Left ventricle myocardium inferior (tissue), 1 donor: ENCODE data around the gene RSAD2. TPM values are rescaled to one million over a fixed set of nuclear protein-coding genes. Genes with fewer than 3 reads are reported as not detected.

Experiments
- DNase-seq: peaks from one replicate; pipeline ENCODE4 v3.0.0-alpha.2; 2020
- H3K27ac ChIP-seq: fragments of 200-600 bp; replicated peaks from 2 replicates; pipeline ENCODE4 v1.8.0; 2021
- H3K27me3 ChIP-seq: fragments of 200-600 bp; 2 replicates; pipeline ENCODE4 v1.8.0; 2021; ENCODE audit warnings: low read depth
- H3K36me3 ChIP-seq: fragments of 200-600 bp; 2 replicates; pipeline ENCODE4 v1.8.0; 2021
- H3K4me1 ChIP-seq: fragments of 200-600 bp; 2 replicates; pipeline ENCODE4 v1.8.0; 2021
- H3K4me3 ChIP-seq: fragments of 200-600 bp; 2 replicates; pipeline ENCODE4 v1.8.0; 2021; ENCODE audit warnings: mild to moderate bottlenecking, moderate library complexity
- H3K9me3 ChIP-seq: fragments of 200-600 bp; replicated peaks from 2 replicates; pipeline ENCODE4 v1.8.0; 2021
- intact Hi-C: fragments of 100-400 bp; cut with micrococcal nuclease; formaldehyde crosslinking; loops from one replicate; pipeline ENCODE4 v1.11.0; 2022
- total RNA-seq: library from RNA; stranded (reverse); fragmentation: NEBNext Ultra II Directional; extraction: Animal tissue kit (Norgen Biotek cat#: 25700); gene quantifications from one replicate; pipeline ENCODE4 v1.2.1, GENCODE V29; 2021
- TF ChIP-seq, protein P1 (sequence below): fragments of 200-600 bp; IDR thresholded peaks from 2 replicates; pipeline ENCODE4 v1.8.0; 2021; ENCODE audit warnings: antibody characterized with exemption, mild to moderate bottlenecking, borderline replicate concordance
- donor health status: DM: no; HTN: yes; CAD: no; lungs with severe emphysema.

Gene RSAD2
- total RNA-seq, 1 donor from 2014 or later, result 2.4 TPM

DNA sequence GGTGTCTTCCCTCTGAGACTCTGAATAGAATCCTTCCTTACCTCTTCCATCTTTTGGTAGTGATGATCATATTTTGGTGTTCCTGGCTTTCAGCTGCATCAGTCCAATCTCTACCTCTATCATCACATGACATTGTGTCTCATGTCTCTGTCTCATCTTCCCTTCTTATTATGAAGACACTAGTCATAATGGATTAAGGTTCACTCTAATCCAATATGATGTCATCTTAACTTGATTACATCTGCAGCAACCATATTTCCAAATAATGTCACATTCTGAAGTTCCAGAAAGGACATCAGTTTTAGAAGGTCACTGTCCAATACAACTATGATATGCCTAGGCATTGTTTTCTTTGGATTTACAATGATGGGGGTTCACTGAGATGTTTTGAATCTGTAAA is 43.4 kb upstream of the RSAD2 start:
- Histone ChIP-seq H3K27me3 (no peaks in the 10 kb centered on the region), H3K4me1 (no peaks in the 10 kb centered on the region), H3K4me3 (no peak overlapping the region), H3K27ac (no peak overlapping the region), H3K36me3 (no peaks in the 10 kb centered on the region), H3K9me3 (peaks cover 32% of the 10 kb centered on the region)
- DNase-seq, result no peak
- intact Hi-C loops, result no loop called here
- TF ChIP-seq, protein P1, sequence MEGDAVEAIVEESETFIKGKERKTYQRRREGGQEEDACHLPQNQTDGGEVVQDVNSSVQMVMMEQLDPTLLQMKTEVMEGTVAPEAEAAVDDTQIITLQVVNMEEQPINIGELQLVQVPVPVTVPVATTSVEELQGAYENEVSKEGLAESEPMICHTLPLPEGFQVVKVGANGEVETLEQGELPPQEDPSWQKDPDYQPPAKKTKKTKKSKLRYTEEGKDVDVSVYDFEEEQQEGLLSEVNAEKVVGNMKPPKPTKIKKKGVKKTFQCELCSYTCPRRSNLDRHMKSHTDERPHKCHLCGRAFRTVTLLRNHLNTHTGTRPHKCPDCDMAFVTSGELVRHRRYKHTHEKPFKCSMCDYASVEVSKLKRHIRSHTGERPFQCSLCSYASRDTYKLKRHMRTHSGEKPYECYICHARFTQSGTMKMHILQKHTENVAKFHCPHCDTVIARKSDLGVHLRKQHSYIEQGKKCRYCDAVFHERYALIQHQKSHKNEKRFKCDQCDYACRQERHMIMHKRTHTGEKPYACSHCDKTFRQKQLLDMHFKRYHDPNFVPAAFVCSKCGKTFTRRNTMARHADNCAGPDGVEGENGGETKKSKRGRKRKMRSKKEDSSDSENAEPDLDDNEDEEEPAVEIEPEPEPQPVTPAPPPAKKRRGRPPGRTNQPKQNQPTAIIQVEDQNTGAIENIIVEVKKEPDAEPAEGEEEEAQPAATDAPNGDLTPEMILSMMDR, result no peak

- Histone ChIP-seq H3K4me3 (no peak overlapping the region), H3K27ac (no peak overlapping the region), H3K9me3 (peaks cover 43% of the 10 kb centered on the region), H3K4me1 (no peaks in the 10 kb centered on the region), H3K36me3 (no peaks in the 10 kb centered on the region), H3K27me3 (no peaks in the 10 kb centered on the region)
- intact Hi-C loops, result no loop called here
- TF ChIP-seq, protein P1, result no peak
- DNase-seq, result no peak
Observed at GRCh38 chr2:6835467-6835866, 42.1 kb upstream of the RSAD2 start.

- TF ChIP-seq, protein P1, result no peak
- Histone ChIP-seq H3K36me3 (peaks cover 11% of the 10 kb centered on the region), H3K9me3 (peaks cover 64% of the 10 kb centered on the region), H3K27ac (no peak overlapping the region), H3K4me1 (no peaks in the 10 kb centered on the region), H3K27me3 (no peaks in the 10 kb centered on the region), H3K4me3 (no peak overlapping the region)
- DNase-seq, result no peak
- intact Hi-C loops, result no loop called here
Observed at GRCh38 chr2:6838673-6839319, 38.8 kb upstream of the RSAD2 start.

DNA sequence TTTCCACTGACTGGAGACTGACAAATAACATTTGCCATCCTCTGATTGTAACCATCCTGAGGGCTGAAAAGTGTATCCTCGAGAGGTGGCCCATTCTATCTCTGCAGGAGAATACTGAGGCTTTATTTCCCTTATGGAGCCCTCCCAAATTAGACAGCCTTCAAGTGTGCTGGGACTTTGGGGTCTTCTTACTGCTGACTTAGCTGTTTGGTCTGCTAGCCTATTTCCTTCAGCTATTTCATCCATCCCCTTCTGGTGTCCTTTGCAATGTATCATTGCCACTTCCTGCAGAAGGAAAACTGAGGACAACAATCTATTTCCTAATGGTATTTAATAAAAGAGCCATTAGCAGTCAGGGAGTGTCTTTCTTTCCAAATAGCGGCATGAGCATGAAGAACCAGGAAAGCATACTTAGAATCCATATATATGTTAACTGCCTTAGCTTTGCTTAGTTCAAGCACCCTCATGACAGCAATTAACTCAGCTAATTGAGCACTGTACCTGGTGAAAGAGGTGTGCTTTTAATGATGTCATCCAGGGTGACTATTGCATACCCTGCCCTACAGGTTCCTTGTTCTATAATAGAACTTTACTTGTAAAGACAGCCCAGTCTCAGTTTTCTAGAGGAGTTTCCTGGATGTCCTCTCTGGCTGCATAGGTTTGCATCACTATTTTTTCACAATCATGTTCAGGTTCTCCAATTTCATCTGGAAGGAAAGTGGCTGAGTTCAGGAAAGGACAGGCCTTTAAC is 35.9 kb upstream of the RSAD2 start:
- DNase-seq, result no peak
- peaks cover 79% of the 10 kb centered on the region for H3K9me3 ChIP-seq
- H3K27ac ChIP-seq, result no peak overlapping the region
- peaks cover 40% of the 10 kb centered on the region for H3K36me3 ChIP-seq
- no peaks in the 10 kb centered on the region for H3K4me1 ChIP-seq
- no peaks in the 10 kb centered on the region for H3K27me3 ChIP-seq
- H3K4me3 ChIP-seq, result no peak overlapping the region
- TF ChIP-seq, protein P1, result no peak
- intact Hi-C loops, result no loop called here

DNA sequence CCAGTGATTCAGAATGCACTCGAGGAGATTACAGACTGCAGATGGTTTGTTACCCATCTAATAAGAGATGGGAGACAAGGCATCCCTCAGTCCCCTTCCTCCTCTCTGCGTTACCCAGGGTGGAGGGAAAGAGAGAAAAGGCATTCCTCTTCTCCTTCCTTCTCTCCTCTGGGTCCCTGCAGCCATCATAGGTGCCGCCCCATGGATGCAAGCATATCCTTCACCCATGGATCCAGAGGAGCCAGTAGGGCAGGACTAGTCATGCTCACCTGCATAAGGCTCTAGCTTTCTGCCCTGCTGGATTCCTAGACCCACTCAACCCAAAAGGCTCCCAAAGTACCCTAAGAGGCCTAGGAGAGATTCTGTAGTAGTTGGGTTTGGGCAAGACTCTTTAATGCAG is 32.3 kb upstream of the RSAD2 start:
- intact Hi-C loops, result no loop called here
- H3K4me1 ChIP-seq, result no peaks in the 10 kb centered on the region
- H3K36me3 ChIP-seq, result peaks cover 76% of the 10 kb centered on the region
- H3K9me3 ChIP-seq, result peaks cover 100% of the 10 kb centered on the region
- H3K27ac ChIP-seq, result no peak overlapping the region
- no peaks in the 10 kb centered on the region for H3K27me3 ChIP-seq
- DNase-seq, result no peak
- TF ChIP-seq, protein P1, result no peak
- no peak overlapping the region for H3K4me3 ChIP-seq
